Measurements from ENCODE around the gene OSER1. TPM values are rescaled to one million over a fixed set of nuclear protein-coding genes. Genes with fewer than 3 reads are reported as not detected.
A peak's percentile ranks its signal among the peaks of the same experiment; 100 is the strongest.

The OSER1 gene
- polyA plus RNA-seq, 1 donor from 2014 or later: 43.9 TPM

GRCh38 chr20:44212792-44213191, 2.2 kb upstream of the OSER1 start:
- H3K36me3 ChIP-seq (ENCODE audit: insufficient read depth, low read length): no peaks in the 10 kb centered on the region
- H2AFZ ChIP-seq (ENCODE audit: low read depth, low read length): no peak overlapping the region
- H3K27me3 ChIP-seq (ENCODE audit: insufficient read depth, low read depth, low read length): no peaks in the 10 kb centered on the region
- H3K79me2 ChIP-seq (replicated peaks; ENCODE audit: insufficient read depth, low read length): peaks cover 41% of the 10 kb centered on the region
- TF ChIP-seq EZH2 (IDR thresholded peaks at IDR 0.05; ENCODE audit: borderline replicate concordance, insufficient read depth, low read length, poor library complexity, severe bottlenecking) (no peak), SMC3 (conservative IDR thresholded peaks at IDR 0.05; ENCODE audit: poor library complexity) (no peak), TAF1 (IDR thresholded peaks at IDR 0.05; ENCODE audit: low read depth) (no peak), RAD21 (conservative IDR thresholded peaks at IDR 0.05) (no peak)
- H3K9me3 ChIP-seq (ENCODE audit: low read length): no peaks in the 10 kb centered on the region
- H3K9ac ChIP-seq (ENCODE audit: low read length): no peak overlapping the region
- H3K4me2 ChIP-seq (ENCODE audit: low read length): no peak overlapping the region
- peaks cover 6% of the 10 kb centered on the region for H3F3A ChIP-seq (ENCODE audit: insufficient read depth, low read length, poor library complexity, severe bottlenecking)
- no peaks in the 10 kb centered on the region for H3K9me2 ChIP-seq (ENCODE audit: insufficient read depth, low read length)
- H3K4me3 ChIP-seq (ENCODE audit: low read length): peak overlapping the region; percentile 87
- no peak overlapping the region for H3K27ac ChIP-seq (ENCODE audit: low read length)
- peaks cover 9% of the 10 kb centered on the region for H4K20me1 ChIP-seq (ENCODE audit: insufficient read depth)

GRCh38 chr20:44211177-44212039, 837 bp upstream of the OSER1 start:
- Histone ChIP-seq H2AFZ (ENCODE audit: low read depth, low read length) (peak overlapping the region; percentile 71), H3K9me2 (ENCODE audit: insufficient read depth, low read length) (no peaks in the 10 kb centered on the region), H4K20me1 (ENCODE audit: insufficient read depth) (peaks cover 9% of the 10 kb centered on the region), H3K9ac (ENCODE audit: low read length) (peak overlapping the region; percentile 88), H3K9me3 (ENCODE audit: low read length) (no peaks in the 10 kb centered on the region), H3K79me2 (replicated peaks; ENCODE audit: insufficient read depth, low read length) (peaks cover 55% of the 10 kb centered on the region), H3K4me3 (ENCODE audit: low read length) (peak overlapping the region; percentile 87), H3K27me3 (ENCODE audit: insufficient read depth, low read depth, low read length) (no peaks in the 10 kb centered on the region), H3F3A (ENCODE audit: insufficient read depth, low read length, poor library complexity, severe bottlenecking) (peaks cover 6% of the 10 kb centered on the region), H3K36me3 (ENCODE audit: insufficient read depth, low read length) (no peaks in the 10 kb centered on the region), H3K4me2 (ENCODE audit: low read length) (peak overlapping the region; percentile 89), H3K27ac (ENCODE audit: low read length) (peak overlapping the region; percentile 94)
- TF ChIP-seq REST (IDR thresholded peaks at IDR 0.05; ENCODE audit: borderline replicate concordance) (peak; percentile 19), EP300 (conservative IDR thresholded peaks at IDR 0.05; ENCODE audit: poor library complexity, severe bottlenecking) (no peak), TAF1 (IDR thresholded peaks at IDR 0.05; ENCODE audit: low read depth) (no peak), RAD21 (conservative IDR thresholded peaks at IDR 0.05) (no peak), POLR2AphosphoS5 (IDR thresholded peaks at IDR 0.05) (peak; percentile 59), CTCF (IDR thresholded peaks at IDR 0.05; ENCODE audit: poor library complexity, severe bottlenecking) (no peak), EZH2 (IDR thresholded peaks at IDR 0.05; ENCODE audit: borderline replicate concordance, insufficient read depth, low read length, poor library complexity, severe bottlenecking) (no peak), MXI1 (conservative IDR thresholded peaks at IDR 0.05; ENCODE audit: poor library complexity, severe bottlenecking) (peak; percentile 10), SMC3 (conservative IDR thresholded peaks at IDR 0.05; ENCODE audit: poor library complexity) (peak; percentile 25)

Data from neural cell (in vitro differentiated cells).